Measurements from ENCODE around the gene PFAS. TPM values are rescaled to one million over a fixed set of nuclear protein-coding genes. Genes with fewer than 3 reads are reported as not detected.
A peak's percentile ranks its signal among the peaks of the same experiment; 100 is the strongest.

The PFAS gene
- total RNA-seq, 2 experiments from 2014 or later: 152 to 157 TPM

DNA sequence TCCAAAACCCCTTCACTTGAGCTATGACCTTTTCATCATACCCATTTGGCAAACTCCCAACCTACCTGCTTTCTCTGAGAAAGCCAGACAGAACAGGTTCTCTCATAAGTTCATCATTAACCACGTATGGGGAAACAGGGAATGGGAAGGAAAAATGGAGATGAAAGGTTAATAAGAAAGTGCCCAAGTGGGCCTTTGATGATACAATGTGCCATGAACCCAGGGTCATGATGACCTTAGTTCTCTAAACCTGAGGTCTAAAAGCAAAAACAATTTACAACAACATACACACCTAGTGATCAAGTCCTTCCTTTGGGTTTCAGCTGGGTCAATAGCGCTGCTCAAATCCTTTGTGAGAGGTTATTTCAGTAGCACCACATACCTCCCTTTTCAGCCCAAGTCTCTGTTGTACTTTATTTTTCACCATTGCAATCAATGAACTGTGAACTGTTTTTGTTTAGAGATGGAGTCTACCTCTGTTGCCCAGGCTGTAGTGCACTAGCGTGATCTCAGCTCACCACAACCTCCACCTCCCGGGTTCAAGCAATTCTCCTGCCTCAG is 24.9 kb downstream of the PFAS start:
- H3K36me3 Mint-ChIP-seq (ENCODE audit: low read depth): peaks cover 32% of the 10 kb centered on the region
- peak overlapping the region; percentile 7 for H3K27ac Mint-ChIP-seq
- CTCF ChIA-PET: interaction anchor here (0.7 kb wide), 1 partner anchor 64 kb away, joined by 3 read pairs; no protein-coding TSS in a partner anchor
- DNase-seq (no peak), ATAC-seq (no peak)
- H3K9me3 Mint-ChIP-seq: no peaks in the 10 kb centered on the region
- TF ChIP-seq, protein P1, sequence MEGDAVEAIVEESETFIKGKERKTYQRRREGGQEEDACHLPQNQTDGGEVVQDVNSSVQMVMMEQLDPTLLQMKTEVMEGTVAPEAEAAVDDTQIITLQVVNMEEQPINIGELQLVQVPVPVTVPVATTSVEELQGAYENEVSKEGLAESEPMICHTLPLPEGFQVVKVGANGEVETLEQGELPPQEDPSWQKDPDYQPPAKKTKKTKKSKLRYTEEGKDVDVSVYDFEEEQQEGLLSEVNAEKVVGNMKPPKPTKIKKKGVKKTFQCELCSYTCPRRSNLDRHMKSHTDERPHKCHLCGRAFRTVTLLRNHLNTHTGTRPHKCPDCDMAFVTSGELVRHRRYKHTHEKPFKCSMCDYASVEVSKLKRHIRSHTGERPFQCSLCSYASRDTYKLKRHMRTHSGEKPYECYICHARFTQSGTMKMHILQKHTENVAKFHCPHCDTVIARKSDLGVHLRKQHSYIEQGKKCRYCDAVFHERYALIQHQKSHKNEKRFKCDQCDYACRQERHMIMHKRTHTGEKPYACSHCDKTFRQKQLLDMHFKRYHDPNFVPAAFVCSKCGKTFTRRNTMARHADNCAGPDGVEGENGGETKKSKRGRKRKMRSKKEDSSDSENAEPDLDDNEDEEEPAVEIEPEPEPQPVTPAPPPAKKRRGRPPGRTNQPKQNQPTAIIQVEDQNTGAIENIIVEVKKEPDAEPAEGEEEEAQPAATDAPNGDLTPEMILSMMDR (IDR thresholded peaks at IDR 0.05): no peak
- POLR2A ChIA-PET: interaction anchor here (0.6 kb wide), 1 partner anchor 495 kb away, joined by 3 read pairs; no protein-coding TSS in a partner anchor
- no peaks in the 10 kb centered on the region for H3K27me3 Mint-ChIP-seq
- no peaks in the 10 kb centered on the region for H3K4me1 Mint-ChIP-seq (ENCODE audit: low read depth)
- intact Hi-C loops (cut with micrococcal nuclease): no loop called here
- H3K4me3 Mint-ChIP-seq: no peak overlapping the region

DNA sequence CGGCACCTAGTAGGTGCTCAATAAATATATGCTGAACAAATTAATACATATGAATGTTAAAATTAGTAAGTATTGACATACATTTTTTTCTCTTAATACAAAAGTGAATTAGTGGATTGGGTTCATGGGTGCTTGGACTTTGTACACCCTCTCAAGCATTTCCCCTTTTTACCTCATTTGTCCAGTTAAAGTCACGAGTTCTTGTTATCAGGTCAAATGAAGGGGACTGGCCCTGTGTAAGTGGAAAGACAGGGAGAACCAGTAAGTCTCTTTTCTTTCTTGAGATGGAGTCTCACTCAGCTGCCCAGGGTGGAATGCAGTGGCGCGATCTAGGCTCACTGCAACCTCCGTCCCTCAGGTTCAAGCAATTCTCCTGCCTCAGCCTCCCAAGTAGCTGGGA is 25.7 kb downstream of the PFAS start:
- CTCF ChIA-PET: no interaction called here
- POLR2A ChIA-PET: interaction anchor here (0.6 kb wide), 1 partner anchor 494 kb away, joined by 3 read pairs; no protein-coding TSS in a partner anchor
- intact Hi-C loops (cut with micrococcal nuclease): no loop called here

DNA sequence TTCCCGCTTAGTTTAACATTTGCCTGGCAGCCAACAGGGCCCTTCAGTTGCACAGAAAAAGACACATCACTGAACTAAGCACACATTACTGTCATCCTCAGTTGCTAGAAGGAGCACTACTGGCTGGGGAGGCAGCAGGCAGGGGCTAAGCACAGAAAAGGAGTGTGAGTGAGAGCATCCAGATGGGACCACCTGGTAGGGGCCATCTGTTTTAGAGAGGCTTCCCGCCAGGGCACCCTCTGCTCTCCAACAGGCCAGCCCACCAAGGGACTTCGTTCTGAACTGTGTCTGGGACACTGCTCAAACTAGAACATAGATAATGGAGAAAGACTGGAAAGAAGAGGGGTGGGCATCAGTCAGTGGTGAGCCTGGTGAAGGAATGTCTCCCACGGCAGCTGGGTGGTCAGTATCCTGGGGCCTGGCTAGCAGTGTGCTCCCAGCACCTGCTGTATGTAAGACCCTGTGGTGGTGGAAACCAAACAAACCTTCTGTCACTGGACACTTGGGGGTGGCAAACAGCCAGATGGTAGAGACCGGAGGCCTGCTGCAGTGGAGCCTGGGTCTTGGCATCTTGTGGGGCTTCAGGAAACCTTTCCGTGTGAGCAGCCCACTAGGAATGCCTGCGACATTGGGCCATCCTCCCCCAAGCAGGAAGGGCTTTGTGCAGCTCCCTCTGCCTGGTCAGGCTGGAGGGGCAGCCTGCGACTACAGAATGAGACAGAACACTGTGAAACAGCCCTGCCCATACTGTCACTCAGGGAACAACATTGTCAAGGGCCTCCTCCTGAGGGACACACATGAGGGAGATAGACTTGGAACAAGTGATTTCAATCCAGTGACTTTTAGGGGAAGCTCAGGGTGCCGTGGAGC is 26.6 kb downstream of the PFAS start:
- Mint-ChIP-seq H3K9me3 (no peaks in the 10 kb centered on the region), H3K27me3 (no peaks in the 10 kb centered on the region), H3K4me3 (no peak overlapping the region), H3K27ac (no peak overlapping the region), H3K36me3 (ENCODE audit: low read depth) (peaks cover 19% of the 10 kb centered on the region), H3K4me1 (ENCODE audit: low read depth) (no peaks in the 10 kb centered on the region)
- TF ChIP-seq, protein P1 (IDR thresholded peaks at IDR 0.05): no peak
- POLR2A ChIA-PET: interaction anchor here (0.7 to 1.4 kb wide), 3 partner anchors 16 to 27 kb away, joined by 3 to 5 read pairs (median 3); no protein-coding TSS in a partner anchor
- CTCF ChIA-PET: no interaction called here
- no peak for DNase-seq
- ATAC-seq: no peak
- intact Hi-C loops (cut with micrococcal nuclease): no loop called here

More for the DNA sequence above, 25.7 kb downstream of the PFAS start:
- DNase-seq (no peak), ATAC-seq (no peak)
- Mint-ChIP-seq H3K36me3 (ENCODE audit: low read depth) (peaks cover 26% of the 10 kb centered on the region), H3K27me3 (no peaks in the 10 kb centered on the region), H3K27ac (no peak overlapping the region), H3K9me3 (no peaks in the 10 kb centered on the region), H3K4me3 (no peak overlapping the region), H3K4me1 (ENCODE audit: low read depth) (no peaks in the 10 kb centered on the region)
- TF ChIP-seq, protein P1 (IDR thresholded peaks at IDR 0.05): no peak

DNA sequence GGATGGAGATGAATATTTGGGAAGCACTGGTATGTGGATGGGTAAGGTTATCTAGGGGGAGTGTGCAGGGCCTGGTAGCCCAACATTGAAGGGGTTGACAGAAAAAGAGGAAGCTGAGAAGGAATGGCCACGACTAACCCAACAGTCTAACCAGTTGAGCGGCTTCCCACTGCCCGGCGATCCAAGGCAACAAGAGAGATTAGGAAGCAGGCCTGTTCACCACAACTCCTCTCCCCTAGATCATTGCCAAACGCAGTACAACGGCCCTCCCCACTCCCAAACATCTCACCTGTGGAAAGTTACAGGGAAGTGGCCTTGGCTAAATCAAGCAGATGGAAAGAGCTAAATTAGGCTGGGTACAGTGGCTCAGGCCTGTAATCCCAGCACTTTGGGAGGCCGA is 28.2 kb downstream of the PFAS start:
- no peaks in the 10 kb centered on the region for H3K9me3 Mint-ChIP-seq
- H3K27ac Mint-ChIP-seq: no peak overlapping the region
- peaks cover 3% of the 10 kb centered on the region for H3K4me1 Mint-ChIP-seq (ENCODE audit: low read depth)
- ATAC-seq (no peak), DNase-seq (no peak)
- no peak overlapping the region for H3K4me3 Mint-ChIP-seq
- TF ChIP-seq, protein P1 (IDR thresholded peaks at IDR 0.05): no peak
- ChIA-PET CTCF (interaction anchor here (1.6 kb wide), 1 partner anchor 13 kb away, joined by 3 read pairs; no protein-coding TSS in a partner anchor), POLR2A (interaction anchor here (0.8 to 1.4 kb wide), 2 partner anchors 10 to 17 kb away, joined by 3 to 5 read pairs; partner anchors contain the start of gene SLC25A35)
- H3K27me3 Mint-ChIP-seq: no peaks in the 10 kb centered on the region
- intact Hi-C loops (cut with micrococcal nuclease): no loop called here
- H3K36me3 Mint-ChIP-seq (ENCODE audit: low read depth): peaks cover 8% of the 10 kb centered on the region

DNA sequence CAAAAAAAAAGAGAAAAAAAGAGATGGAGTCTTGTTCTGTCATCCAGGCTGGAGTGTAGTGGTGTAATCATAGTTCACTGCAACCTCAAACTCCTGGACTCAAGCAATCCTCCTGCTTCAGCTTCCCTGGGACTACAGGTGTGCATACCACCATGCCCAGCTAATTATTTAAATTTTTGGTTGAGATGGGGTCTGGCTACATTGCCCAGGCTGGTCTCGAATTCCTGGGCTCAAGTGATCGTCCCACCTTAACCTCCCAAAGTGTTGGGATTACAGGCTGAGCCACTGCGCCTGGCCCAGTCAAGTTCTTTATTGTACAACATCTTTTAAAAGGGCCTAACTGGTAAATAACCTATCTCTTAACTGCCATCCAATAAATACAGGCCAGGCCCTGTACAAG is 33.3 kb downstream of the PFAS start:
- TF ChIP-seq, protein P1 (IDR thresholded peaks at IDR 0.05): no peak
- intact Hi-C loops (cut with micrococcal nuclease): no loop called here
- Mint-ChIP-seq H3K9me3 (no peaks in the 10 kb centered on the region), H3K4me1 (ENCODE audit: low read depth) (peaks cover 6% of the 10 kb centered on the region), H3K36me3 (ENCODE audit: low read depth) (no peaks in the 10 kb centered on the region), H3K27ac (no peak overlapping the region), H3K27me3 (no peaks in the 10 kb centered on the region), H3K4me3 (no peak overlapping the region)
- ChIA-PET CTCF (interaction anchor here (1.6 kb wide), 1 partner anchor 19 kb away, joined by 5 read pairs; no protein-coding TSS in a partner anchor), POLR2A (no interaction called here)
- no peak for DNase-seq
- ATAC-seq: no peak

Measured in activated CD8-positive, alpha-beta T cell treated with anti-CD3 and anti-CD28 coated beads for 36 hours (primary cell).